Measurements from ENCODE around the gene PNMA8B. TPM values are rescaled to one million over a fixed set of nuclear protein-coding genes. Genes with fewer than 3 reads are reported as not detected.

The PNMA8B gene
- total RNA-seq, 1 experiment from 2014 or later = not detected

- H3K27me3 Mint-ChIP-seq (ENCODE audit: insufficient read depth, unreplicated experiment) = no peaks in the 10 kb centered on the region
Measured at GRCh38 chr19:46537136-46538097, 41.8 kb upstream of the PNMA8B start.

GRCh38 chr19:46536391-46536790, 40.7 kb upstream of the PNMA8B start:
- no peaks in the 10 kb centered on the region for H3K4me1 Mint-ChIP-seq (ENCODE audit: insufficient read depth, unreplicated experiment)
- intact Hi-C loops (cut with micrococcal nuclease) = no loop called here
- TF ChIP-seq CTCF (IDR thresholded peaks at IDR 0.05; ENCODE audit: unreplicated experiment) = no peak
- ChIA-PET POLR2A (no interaction called here), CTCF (interaction anchor here (0.6 to 2.4 kb wide), 8 partner anchors 9 to 476 kb away, joined by 3 to 9 read pairs (median 4); no protein-coding TSS in a partner anchor)
- DNase-seq (ENCODE audit: unreplicated experiment) = no peak
- no peak overlapping the region for H3K27ac Mint-ChIP-seq (ENCODE audit: low read depth, unreplicated experiment)
- H3K9me3 Mint-ChIP-seq (ENCODE audit: unreplicated experiment) = no peaks in the 10 kb centered on the region
- H3K27me3 Mint-ChIP-seq (ENCODE audit: insufficient read depth, unreplicated experiment) = no peaks in the 10 kb centered on the region
- no peak overlapping the region for H3K4me3 Mint-ChIP-seq (ENCODE audit: unreplicated experiment)
- BruUV-seq (replicated peaks) = no TSS peak
- no peaks in the 10 kb centered on the region for H3K36me3 Mint-ChIP-seq (ENCODE audit: insufficient read depth, unreplicated experiment)

More at GRCh38 chr19:46537136-46538097, 41.8 kb upstream of the PNMA8B start:
- intact Hi-C loops (cut with micrococcal nuclease) = no loop called here
- DNase-seq (ENCODE audit: unreplicated experiment) = peak; percentile 53
- BruUV-seq (replicated peaks) = no TSS peak
- Mint-ChIP-seq H3K27ac (ENCODE audit: low read depth, unreplicated experiment) (no peak overlapping the region), H3K4me1 (ENCODE audit: insufficient read depth, unreplicated experiment) (no peaks in the 10 kb centered on the region), H3K36me3 (ENCODE audit: insufficient read depth, unreplicated experiment) (no peaks in the 10 kb centered on the region), H3K4me3 (ENCODE audit: unreplicated experiment) (no peak overlapping the region), H3K9me3 (ENCODE audit: unreplicated experiment) (no peaks in the 10 kb centered on the region)
- ChIA-PET CTCF (interaction anchor here (0.6 to 3.8 kb wide), 31 partner anchors 8 to 1982 kb away, joined by 3 to 50 read pairs (median 4); partner anchors contain the start of gene DACT3), POLR2A (no interaction called here)
- peak; percentile 91 for TF ChIP-seq CTCF (IDR thresholded peaks at IDR 0.05; ENCODE audit: unreplicated experiment)

- intact Hi-C loops (cut with micrococcal nuclease) = no loop called here
- no peak overlapping the region for H3K4me3 Mint-ChIP-seq (ENCODE audit: unreplicated experiment)
- ChIA-PET POLR2A (no interaction called here), CTCF (interaction anchor here (0.6 to 1.0 kb wide), 2 partner anchors 9 to 19 kb away, joined by 3 to 4 read pairs; no protein-coding TSS in a partner anchor)
- H3K4me1 Mint-ChIP-seq (ENCODE audit: insufficient read depth, unreplicated experiment) = peaks cover 15% of the 10 kb centered on the region
- no peak for TF ChIP-seq CTCF (IDR thresholded peaks at IDR 0.05; ENCODE audit: unreplicated experiment)
- H3K27me3 Mint-ChIP-seq (ENCODE audit: insufficient read depth, unreplicated experiment) = no peaks in the 10 kb centered on the region
- H3K9me3 Mint-ChIP-seq (ENCODE audit: unreplicated experiment) = no peaks in the 10 kb centered on the region
- BruUV-seq (replicated peaks) = no TSS peak
- DNase-seq (ENCODE audit: unreplicated experiment) = no peak
- H3K27ac Mint-ChIP-seq (ENCODE audit: low read depth, unreplicated experiment) = no peak overlapping the region
- peaks cover 7% of the 10 kb centered on the region for H3K36me3 Mint-ChIP-seq (ENCODE audit: insufficient read depth, unreplicated experiment)
Measured at GRCh38 chr19:46533621-46534081, 38.0 kb upstream of the PNMA8B start.

GRCh38 chr19:46533078-46533620, 37.5 kb upstream of the PNMA8B start:
- Mint-ChIP-seq H3K27me3 (ENCODE audit: insufficient read depth, unreplicated experiment) (no peaks in the 10 kb centered on the region), H3K27ac (ENCODE audit: low read depth, unreplicated experiment) (no peak overlapping the region), H3K4me1 (ENCODE audit: insufficient read depth, unreplicated experiment) (peaks cover 15% of the 10 kb centered on the region), H3K36me3 (ENCODE audit: insufficient read depth, unreplicated experiment) (peaks cover 7% of the 10 kb centered on the region), H3K4me3 (ENCODE audit: unreplicated experiment) (no peak overlapping the region), H3K9me3 (ENCODE audit: unreplicated experiment) (no peaks in the 10 kb centered on the region)
- CTCF ChIA-PET = interaction anchor here (0.6 kb wide), 1 partner anchor 19 kb away, joined by 4 read pairs; no protein-coding TSS in a partner anchor
- TF ChIP-seq CTCF (IDR thresholded peaks at IDR 0.05; ENCODE audit: unreplicated experiment) = no peak
- POLR2A ChIA-PET = no interaction called here
- intact Hi-C loops (cut with micrococcal nuclease) = no loop called here
- DNase-seq (ENCODE audit: unreplicated experiment) = no peak
- BruUV-seq (replicated peaks) = no TSS peak
